ENCODE data around the gene ERMAP. TPM values are rescaled to one million over a fixed set of nuclear protein-coding genes. Genes with fewer than 3 reads are reported as not detected.

ERMAP gene
- polyA plus RNA-seq, 1 experiment = 18.2 TPM

- POLR2A ChIA-PET = interaction anchor here (0.5 to 1.3 kb wide), 2 partner anchors 66 to 192 kb away, joined by 3 read pairs; partner anchors contain the start of gene ZNF691
- TF ChIP-seq CTCF (IDR thresholded peaks at IDR 0.05; ENCODE audit: low read depth, low read length) = no peak
- H3K27me3 ChIP-seq (ENCODE audit: control insufficient read depth, insufficient read depth, low read length) = no peaks in the 10 kb centered on the region
These were observed 36.7 kb upstream of the ERMAP start for GRCh38 chr1:42780176-42780575.

GRCh38 chr1:42783092-42783491 lies 33.8 kb upstream of the ERMAP start:
- POLR2A ChIA-PET = no interaction called here
- DNase-seq (ENCODE audit: low read depth, low spot score) = no peak
- no peaks in the 10 kb centered on the region; the same call in 1 of the 2 replicates for H3K9me3 ChIP-seq (ENCODE audit: control insufficient read depth, insufficient read depth, low read length)
- TF ChIP-seq CTCF (IDR thresholded peaks at IDR 0.05; ENCODE audit: low read depth, low read length) = no peak
- no peak overlapping the region for H3K27ac ChIP-seq (ENCODE audit: low read depth, low read length)
- no peaks in the 10 kb centered on the region for H3K27me3 ChIP-seq (ENCODE audit: control insufficient read depth, insufficient read depth, low read length)
- no peak overlapping the region for H3K4me3 ChIP-seq (ENCODE audit: low read depth, low read length)
- CTCF ChIA-PET = interaction anchor here (1.0 to 1.2 kb wide), 2 partner anchors 63 to 290 kb away, joined by 3 to 6 read pairs; partner anchors contain the start of gene ZNF691

More at GRCh38 chr1:42780176-42780575, 36.7 kb upstream of the ERMAP start:
- no peak for DNase-seq (ENCODE audit: low read depth, low spot score)
- CTCF ChIA-PET = interaction anchor here (0.6 to 5.0 kb wide), 3 partner anchors 13 to 293 kb away, joined by 3 to 108 read pairs (median 10); partner anchors contain the start of genes C1orf50 and P3H1
- H3K4me3 ChIP-seq (ENCODE audit: low read depth, low read length) = no peak overlapping the region
- no peak overlapping the region for H3K27ac ChIP-seq (ENCODE audit: low read depth, low read length)
- no peaks in the 10 kb centered on the region; the same call in 1 of the 2 replicates for H3K9me3 ChIP-seq (ENCODE audit: control insufficient read depth, insufficient read depth, low read length)

- ChIA-PET POLR2A (no interaction called here), CTCF (interaction anchor here (1.0 kb wide), 1 partner anchor 289 kb away, joined by 3 read pairs; no protein-coding TSS in a partner anchor)
- no peak for TF ChIP-seq CTCF (IDR thresholded peaks at IDR 0.05; ENCODE audit: low read depth, low read length)
- Histone ChIP-seq H3K27ac (ENCODE audit: low read depth, low read length) (no peak overlapping the region), H3K9me3 (ENCODE audit: control insufficient read depth, insufficient read depth, low read length) (no peaks in the 10 kb centered on the region; the same call in 1 of the 2 replicates), H3K27me3 (ENCODE audit: control insufficient read depth, insufficient read depth, low read length) (no peaks in the 10 kb centered on the region), H3K4me3 (ENCODE audit: low read depth, low read length) (peak overlapping the region; percentile 49; the same call in 1 of the 2 replicates)
- no peak for DNase-seq (ENCODE audit: low read depth, low spot score)
These were observed 32.4 kb upstream of the ERMAP start for GRCh38 chr1:42784547-42784945.

GRCh38 chr1:42784946-42785693 lies 31.8 kb upstream of the ERMAP start, which contains the start of gene TMEM269:
Gene TMEM269, plus strand, starts transcription at chr1:42784991. Its CDS starts 4,903 bp downstream, at chr1:42789894.
- no peak for DNase-seq (ENCODE audit: low read depth, low spot score)
- ChIA-PET POLR2A (no interaction called here), CTCF (interaction anchor here (1.0 kb wide), 1 partner anchor 289 kb away, joined by 3 read pairs; no protein-coding TSS in a partner anchor)
- Histone ChIP-seq H3K9me3 (ENCODE audit: control insufficient read depth, insufficient read depth, low read length) (no peaks in the 10 kb centered on the region; the same call in 1 of the 2 replicates), H3K27me3 (ENCODE audit: control insufficient read depth, insufficient read depth, low read length) (no peaks in the 10 kb centered on the region), H3K4me3 (ENCODE audit: low read depth, low read length) (peak within 1 kb of the TSS; percentile 49), H3K27ac (ENCODE audit: low read depth, low read length) (no peak within 1 kb of the TSS)
- no peak for TF ChIP-seq CTCF (IDR thresholded peaks at IDR 0.05; ENCODE audit: low read depth, low read length)

- H3K27me3 ChIP-seq (ENCODE audit: control insufficient read depth, insufficient read depth, low read length) = peaks cover 2% of the 10 kb centered on the region
- CTCF ChIA-PET = interaction anchor here (2.8 kb wide), 1 partner anchor 288 kb away, joined by 11 read pairs; no protein-coding TSS in a partner anchor
- no peaks in the 10 kb centered on the region; the same call in 1 of the 2 replicates for H3K9me3 ChIP-seq (ENCODE audit: control insufficient read depth, insufficient read depth, low read length)
- no peak for TF ChIP-seq CTCF (IDR thresholded peaks at IDR 0.05; ENCODE audit: low read depth, low read length)
- POLR2A ChIA-PET = no interaction called here
- no peak overlapping the region for H3K4me3 ChIP-seq (ENCODE audit: low read depth, low read length)
- DNase-seq (ENCODE audit: low read depth, low spot score) = no peak
- H3K27ac ChIP-seq (ENCODE audit: low read depth, low read length) = no peak overlapping the region
These were observed 30.8 kb upstream of the ERMAP start for GRCh38 chr1:42786097-42786496.
